ENCODE results near the gene BRSK2.

GRCh38 chr11:1397862-1398527 lies 8.3 kb downstream of the BRSK2 start:
- no peak for TF ChIP-seq FOXM1 (IDR thresholded peaks at IDR 0.05; ENCODE audit: borderline replicate concordance)
- TF ChIP-seq BHLHE40 (IDR thresholded peaks at IDR 0.05; ENCODE audit: borderline replicate concordance): no peak
- no peak for TF ChIP-seq ELF4 (IDR thresholded peaks at IDR 0.05)
- no peak for TF ChIP-seq FOXK2 (IDR thresholded peaks at IDR 0.05)
- no peak for TF ChIP-seq SUZ12 (IDR thresholded peaks at IDR 0.05)
- no peak for TF ChIP-seq ARNT (IDR thresholded peaks at IDR 0.05)
- no peak for TF ChIP-seq HDGF (IDR thresholded peaks at IDR 0.05; ENCODE audit: borderline replicate concordance)
- no peak for TF ChIP-seq SP1 (IDR thresholded peaks at IDR 0.05)
- no peak for TF ChIP-seq FOXA1 (IDR thresholded peaks at IDR 0.05)
- TF ChIP-seq LEF1 (IDR thresholded peaks at IDR 0.05; ENCODE audit: borderline replicate concordance): no peak
- no peak for TF ChIP-seq TARDBP (IDR thresholded peaks at IDR 0.05)
- no peak for TF ChIP-seq ZNF384 (IDR thresholded peaks at IDR 0.05)
- no peak for TF ChIP-seq PKNOX1 (IDR thresholded peaks at IDR 0.05)
